Measurements from ENCODE around the gene MED12L.

The MED12L gene

DNA sequence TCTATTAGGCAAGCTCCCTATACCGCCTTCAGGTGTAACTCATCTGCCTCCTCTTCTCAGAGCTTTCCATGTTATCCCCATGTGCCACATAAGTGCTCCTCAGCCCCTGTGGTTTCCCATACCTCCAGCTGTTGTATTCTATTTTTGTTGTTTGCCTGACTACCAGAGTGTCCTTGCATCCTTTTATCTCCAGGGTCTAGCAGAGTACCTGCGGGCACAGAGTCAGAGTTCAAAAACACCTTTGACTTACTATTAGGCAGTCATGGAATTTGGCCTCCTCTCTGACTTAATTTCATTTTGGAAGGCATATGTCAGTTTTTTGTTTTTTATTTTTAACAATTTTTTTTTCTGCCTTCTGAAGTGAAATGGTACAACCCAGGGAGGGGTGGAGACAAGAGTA, 224.1 kb downstream of the MED12L start:
- TF ChIP-seq, protein P1, sequence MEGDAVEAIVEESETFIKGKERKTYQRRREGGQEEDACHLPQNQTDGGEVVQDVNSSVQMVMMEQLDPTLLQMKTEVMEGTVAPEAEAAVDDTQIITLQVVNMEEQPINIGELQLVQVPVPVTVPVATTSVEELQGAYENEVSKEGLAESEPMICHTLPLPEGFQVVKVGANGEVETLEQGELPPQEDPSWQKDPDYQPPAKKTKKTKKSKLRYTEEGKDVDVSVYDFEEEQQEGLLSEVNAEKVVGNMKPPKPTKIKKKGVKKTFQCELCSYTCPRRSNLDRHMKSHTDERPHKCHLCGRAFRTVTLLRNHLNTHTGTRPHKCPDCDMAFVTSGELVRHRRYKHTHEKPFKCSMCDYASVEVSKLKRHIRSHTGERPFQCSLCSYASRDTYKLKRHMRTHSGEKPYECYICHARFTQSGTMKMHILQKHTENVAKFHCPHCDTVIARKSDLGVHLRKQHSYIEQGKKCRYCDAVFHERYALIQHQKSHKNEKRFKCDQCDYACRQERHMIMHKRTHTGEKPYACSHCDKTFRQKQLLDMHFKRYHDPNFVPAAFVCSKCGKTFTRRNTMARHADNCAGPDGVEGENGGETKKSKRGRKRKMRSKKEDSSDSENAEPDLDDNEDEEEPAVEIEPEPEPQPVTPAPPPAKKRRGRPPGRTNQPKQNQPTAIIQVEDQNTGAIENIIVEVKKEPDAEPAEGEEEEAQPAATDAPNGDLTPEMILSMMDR (IDR thresholded peaks at IDR 0.05; ENCODE audit: borderline replicate concordance, insufficient read depth, low read depth, low read length), result no peak

DNA sequence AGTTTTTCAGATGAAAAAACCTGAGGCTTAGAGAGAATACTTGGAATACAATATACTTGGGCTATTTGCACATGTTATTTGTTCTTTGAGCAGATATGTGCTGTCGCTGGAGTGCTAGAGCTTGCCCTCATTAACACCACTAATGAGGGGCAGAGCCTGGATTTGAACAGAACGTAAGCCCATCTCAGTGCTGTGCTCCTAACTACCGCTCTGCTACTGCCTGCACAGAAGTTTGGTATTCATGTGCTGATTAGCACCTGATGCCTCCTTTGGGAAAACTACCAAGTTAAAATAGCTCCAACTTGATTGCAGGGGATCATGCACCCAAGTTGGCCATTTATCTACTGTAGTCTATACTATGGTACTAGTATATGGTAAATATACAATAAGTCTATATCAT, 227.5 kb downstream of the MED12L start:
- no peak overlapping the region for H3K4me3 ChIP-seq (ENCODE audit: low read depth, low read length)
- TF ChIP-seq, protein P1 (IDR thresholded peaks at IDR 0.05; ENCODE audit: borderline replicate concordance, insufficient read depth, low read depth, low read length), result no peak

More for the DNA sequence above, 224.1 kb downstream of the MED12L start:
- H3K4me3 ChIP-seq (ENCODE audit: low read depth, low read length), result no peak overlapping the region

DNA sequence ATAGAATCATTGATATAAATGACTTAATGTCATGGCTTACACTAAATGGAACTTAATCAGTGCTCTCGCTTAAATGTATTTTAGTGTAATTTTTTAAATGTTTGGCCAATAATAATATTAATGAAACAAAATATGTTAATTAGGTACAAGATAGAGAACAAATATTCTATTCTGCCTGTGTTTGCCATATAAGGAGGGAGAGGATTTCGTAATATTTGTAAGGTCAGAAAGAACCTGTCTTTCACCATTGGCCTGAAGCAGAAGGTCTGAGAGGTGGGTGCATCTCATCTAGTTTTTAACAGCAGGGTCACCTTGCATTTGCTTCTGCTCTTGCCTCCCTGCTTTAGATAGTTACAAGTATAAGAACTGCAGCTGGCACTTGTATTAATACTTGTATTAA, 228.7 kb downstream of the MED12L start:
- TF ChIP-seq, protein P1 (IDR thresholded peaks at IDR 0.05; ENCODE audit: borderline replicate concordance, insufficient read depth, low read depth, low read length), result no peak
- no peak overlapping the region for H3K4me3 ChIP-seq (ENCODE audit: low read depth, low read length)

DNA sequence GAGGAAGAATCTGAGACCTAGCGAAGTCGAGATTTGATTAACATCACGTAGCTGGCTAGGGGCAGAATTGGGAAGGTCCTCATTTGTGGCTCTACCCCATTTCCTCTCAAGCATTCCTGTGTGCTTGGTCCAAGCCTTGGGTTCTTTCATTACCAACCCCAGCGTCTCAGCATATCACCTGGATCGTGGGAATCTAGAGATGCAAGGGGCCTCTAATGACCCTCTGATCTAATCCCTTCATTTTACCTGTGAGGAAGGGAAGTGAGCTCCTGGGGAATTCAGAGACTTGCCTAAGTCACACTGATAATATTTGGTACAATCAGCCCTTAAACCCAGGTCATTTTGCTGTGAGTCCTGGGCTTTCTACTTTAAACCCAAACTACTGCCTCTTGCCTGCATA, 229.1 kb downstream of the MED12L start:
- TF ChIP-seq, protein P1 (IDR thresholded peaks at IDR 0.05; ENCODE audit: borderline replicate concordance, insufficient read depth, low read depth, low read length), result no peak
- H3K4me3 ChIP-seq (ENCODE audit: low read depth, low read length), result no peak overlapping the region

DNA sequence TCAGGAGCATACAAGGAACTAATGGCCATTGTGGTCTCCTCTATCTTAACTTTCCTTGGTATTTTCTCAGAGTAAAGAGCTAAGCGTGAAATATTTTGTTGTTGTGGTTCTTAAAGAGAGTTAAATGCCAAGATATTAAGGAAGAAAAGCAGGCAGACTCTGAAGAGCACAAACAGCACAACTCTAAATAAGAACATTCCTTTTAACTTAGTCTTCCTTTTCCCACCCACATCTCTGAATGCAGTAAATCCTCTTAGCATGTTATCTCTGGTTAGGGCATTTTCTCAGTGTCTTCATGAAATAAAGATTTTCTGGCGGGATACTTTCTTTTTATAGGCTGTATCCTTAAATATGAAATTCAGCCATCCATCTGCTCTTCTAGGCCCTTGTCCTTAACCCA, 229.7 kb downstream of the MED12L start:
- no peak overlapping the region for H3K4me3 ChIP-seq (ENCODE audit: low read depth, low read length)

DNA sequence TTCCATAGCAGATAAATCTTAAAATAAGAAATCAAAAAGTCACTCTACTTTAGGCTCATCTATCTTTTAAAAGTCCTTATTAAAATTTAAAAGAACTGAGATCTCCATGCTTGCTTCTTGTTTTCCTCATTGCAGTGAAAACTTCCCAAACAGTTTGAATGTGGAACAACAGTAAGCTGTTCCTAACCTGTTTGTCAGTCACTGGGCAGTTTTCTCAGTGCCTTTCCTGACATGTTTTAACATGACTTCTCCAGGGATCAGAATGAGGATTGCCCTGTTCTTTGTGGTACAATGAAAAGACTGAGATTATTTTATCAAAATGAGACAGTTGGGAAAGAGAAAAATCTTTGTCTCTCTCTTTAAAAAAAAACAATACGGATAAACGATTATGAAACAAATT, 230.4 kb downstream of the MED12L start:
- no peak overlapping the region for H3K4me3 ChIP-seq (ENCODE audit: low read depth, low read length)
- TF ChIP-seq, protein P1 (IDR thresholded peaks at IDR 0.05; ENCODE audit: borderline replicate concordance, insufficient read depth, low read depth, low read length), result no peak

More for the DNA sequence above, 229.7 kb downstream of the MED12L start:
- TF ChIP-seq, protein P1 (IDR thresholded peaks at IDR 0.05; ENCODE audit: borderline replicate concordance, insufficient read depth, low read depth, low read length), result no peak

DNA sequence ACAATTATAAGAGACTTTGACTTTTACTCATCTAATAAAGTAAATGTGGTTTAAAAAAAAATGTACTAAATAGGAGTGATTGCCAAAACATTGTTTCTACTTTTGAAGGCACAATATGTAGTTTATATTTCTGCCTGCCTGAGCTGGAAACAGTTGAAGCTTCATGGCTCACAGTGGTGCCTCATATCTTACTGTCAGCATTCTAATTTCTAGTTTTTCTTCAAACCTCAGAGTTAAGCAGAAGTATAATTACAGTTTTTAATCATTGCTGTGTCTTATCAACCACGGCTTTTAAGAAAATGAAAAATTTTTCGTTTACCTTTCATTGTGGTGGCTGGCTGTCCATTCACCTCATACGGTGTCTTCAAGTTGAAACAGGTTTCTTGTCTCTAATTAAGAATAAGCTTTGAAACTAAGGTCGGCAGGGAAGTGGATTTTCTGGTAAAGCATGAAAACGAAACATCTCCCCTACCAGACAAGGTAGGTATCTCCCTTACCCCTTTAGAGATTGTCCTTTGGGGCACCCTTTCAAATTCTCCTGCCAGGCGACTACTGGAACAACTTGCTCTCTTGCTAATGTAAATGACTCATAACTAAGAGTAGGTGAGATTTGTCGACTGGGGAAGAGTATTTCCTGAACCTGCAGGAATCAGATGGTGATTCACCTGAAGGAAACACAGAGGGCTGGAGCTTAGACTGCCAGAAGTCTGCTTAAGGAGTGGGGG, 231.0 kb downstream of the MED12L start, which contains the start of gene GPR87:
TSS of gene GPR87 (minus strand) at position 554 of the 725 bp plus-strand sequence. CDS start 16,720 bp downstream, outside the sequence.
- TF ChIP-seq, protein P1 (IDR thresholded peaks at IDR 0.05; ENCODE audit: borderline replicate concordance, insufficient read depth, low read depth, low read length), result no peak
- H3K4me3 ChIP-seq (ENCODE audit: low read depth, low read length), result no peak within 1 kb of the TSS
